BLaER1 (cell line): Measurements from ENCODE around the gene EGFLAM.

ENCODE experiments used
- H3K27ac ChIP-seq: shearing (Covaris generic); formaldehyde crosslinking; 2 replicates; pipeline ENCODE4 v1.8.1; 2022
- H3K27me3 ChIP-seq: shearing (Covaris generic); formaldehyde crosslinking; 2 replicates; pipeline ENCODE4 v1.8.1; 2022
- H3K36me3 ChIP-seq: shearing (Covaris generic); formaldehyde crosslinking; 2 replicates; pipeline ENCODE4 v1.8.1; 2022
- H3K4me1 ChIP-seq: shearing (Covaris generic); formaldehyde crosslinking; 2 replicates; pipeline ENCODE4 v1.8.1; 2022
- H3K4me2 ChIP-seq: shearing (Covaris generic); formaldehyde crosslinking; 2 replicates; pipeline ENCODE4 v1.8.1; 2022
- H3K4me3 ChIP-seq: shearing (Covaris generic); formaldehyde crosslinking; 2 replicates; pipeline ENCODE4 v1.8.1; 2022
- H3K9ac ChIP-seq: shearing (Covaris generic); formaldehyde crosslinking; 2 replicates; pipeline ENCODE4 v1.8.1; 2022
- H3K9me3 ChIP-seq: shearing (Covaris generic); formaldehyde crosslinking; 2 replicates; pipeline ENCODE4 v1.8.1; 2022
- H4K20me1 ChIP-seq: shearing (Covaris generic); formaldehyde crosslinking; 2 replicates; pipeline ENCODE4 v1.8.1; 2022
- Cebpa-rat ChIP-seq: shearing (Covaris generic); IDR thresholded peaks from 2 replicates; pipeline ENCODE4 v1.8.1; 2022

Gene EGFLAM

DNA sequence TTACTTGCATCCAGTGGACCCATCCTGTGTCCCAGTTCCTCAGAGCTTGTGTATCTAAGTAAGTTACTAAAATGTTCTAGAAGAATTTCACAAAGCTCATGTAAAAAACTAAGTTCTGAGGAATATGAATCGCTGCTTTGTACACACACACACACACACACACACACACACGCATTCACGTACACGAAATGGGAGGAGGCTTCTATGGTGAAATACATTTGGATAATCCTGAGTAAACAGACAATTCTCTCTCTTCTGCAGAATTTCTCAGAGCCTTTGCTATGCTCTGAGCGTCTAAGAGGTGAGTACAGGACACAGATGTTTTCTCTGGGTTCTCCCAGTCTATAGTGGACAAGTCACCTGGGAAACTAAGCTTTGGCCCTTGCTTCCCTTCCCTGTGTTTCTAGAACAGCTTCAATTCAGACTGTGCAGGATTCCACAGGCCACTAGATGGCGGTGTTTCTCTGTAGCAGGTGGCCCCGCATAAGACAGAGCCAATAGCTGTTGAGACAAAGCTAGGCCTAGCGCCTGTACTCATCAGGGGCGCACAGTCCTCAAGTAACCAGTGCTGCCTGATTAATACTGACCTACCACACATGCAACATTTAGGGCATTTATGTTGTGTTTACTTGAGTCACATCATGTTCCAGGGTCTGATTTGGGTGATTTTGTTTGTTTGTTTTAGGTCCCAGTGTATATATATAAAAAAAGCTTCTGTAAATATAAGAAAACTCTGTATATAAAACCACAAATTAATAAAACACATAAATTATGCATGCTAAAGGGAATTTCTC lies 183.3 kb downstream of the EGFLAM start:
- no peak for TF ChIP-seq Cebpa-rat
- no peaks in the 10 kb centered on the region for H3K9me3 ChIP-seq
- no peaks in the 10 kb centered on the region for H4K20me1 ChIP-seq
- H3K9ac ChIP-seq = no peak overlapping the region
- H3K4me1 ChIP-seq = peaks cover 6% of the 10 kb centered on the region; the same call in 1 of the 2 replicates
- H3K4me3 ChIP-seq = no peak overlapping the region
- no peak overlapping the region for H3K4me2 ChIP-seq
- no peaks in the 10 kb centered on the region for H3K27me3 ChIP-seq
- no peaks in the 10 kb centered on the region for H3K36me3 ChIP-seq
- no peak overlapping the region for H3K27ac ChIP-seq

DNA sequence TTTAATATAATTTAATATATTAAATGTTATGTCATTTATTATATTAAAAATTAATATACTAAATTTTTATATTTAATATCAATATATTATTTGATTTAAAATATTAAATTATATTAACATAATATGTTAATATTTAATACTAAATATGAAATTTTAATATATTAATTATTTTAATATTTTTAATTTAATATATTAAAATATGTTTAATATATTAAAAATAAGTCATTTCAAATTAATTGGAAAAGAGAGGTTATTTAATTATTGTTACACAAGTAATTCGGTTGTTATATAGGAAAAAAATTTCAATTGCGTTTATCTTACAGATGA lies 183.9 kb downstream of the EGFLAM start:
- no peak overlapping the region for H3K27ac ChIP-seq
- no peak overlapping the region for H3K4me2 ChIP-seq
- H3K4me1 ChIP-seq = peaks cover under 1% of the 10 kb centered on the region; the same call in 1 of the 2 replicates
- H3K4me3 ChIP-seq = no peak overlapping the region
- TF ChIP-seq Cebpa-rat = no peak
- H3K36me3 ChIP-seq = no peaks in the 10 kb centered on the region
- H4K20me1 ChIP-seq = no peaks in the 10 kb centered on the region
- H3K9me3 ChIP-seq = no peaks in the 10 kb centered on the region
- no peaks in the 10 kb centered on the region for H3K27me3 ChIP-seq
- H3K9ac ChIP-seq = no peak overlapping the region

DNA sequence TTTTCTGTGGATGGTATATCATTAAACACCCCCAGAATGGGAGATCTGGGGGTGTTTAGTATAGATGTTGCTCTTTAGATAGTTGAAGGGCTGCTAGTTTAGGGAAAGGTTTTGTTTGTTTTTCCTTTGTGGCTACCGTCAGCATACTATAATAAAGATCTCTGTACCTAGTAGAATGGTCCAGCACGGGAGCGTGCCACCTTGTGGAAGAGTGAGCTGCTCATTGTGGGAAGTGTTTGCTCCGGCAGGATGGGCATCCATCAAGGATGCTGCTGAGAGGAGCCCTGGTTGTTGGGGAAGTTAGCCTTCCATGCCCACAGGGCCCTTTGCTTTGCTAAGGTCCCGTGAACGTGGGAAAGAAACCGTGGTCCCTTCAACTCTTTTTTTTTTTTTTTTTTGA lies 185.0 kb downstream of the EGFLAM start:
- H4K20me1 ChIP-seq = no peaks in the 10 kb centered on the region
- TF ChIP-seq Cebpa-rat = no peak
- H3K27me3 ChIP-seq = no peaks in the 10 kb centered on the region
- no peak overlapping the region for H3K9ac ChIP-seq
- H3K4me1 ChIP-seq = peaks cover 7% of the 10 kb centered on the region
- H3K36me3 ChIP-seq = no peaks in the 10 kb centered on the region
- no peaks in the 10 kb centered on the region for H3K9me3 ChIP-seq
- H3K27ac ChIP-seq = no peak overlapping the region
- no peak overlapping the region for H3K4me2 ChIP-seq
- H3K4me3 ChIP-seq = no peak overlapping the region

DNA sequence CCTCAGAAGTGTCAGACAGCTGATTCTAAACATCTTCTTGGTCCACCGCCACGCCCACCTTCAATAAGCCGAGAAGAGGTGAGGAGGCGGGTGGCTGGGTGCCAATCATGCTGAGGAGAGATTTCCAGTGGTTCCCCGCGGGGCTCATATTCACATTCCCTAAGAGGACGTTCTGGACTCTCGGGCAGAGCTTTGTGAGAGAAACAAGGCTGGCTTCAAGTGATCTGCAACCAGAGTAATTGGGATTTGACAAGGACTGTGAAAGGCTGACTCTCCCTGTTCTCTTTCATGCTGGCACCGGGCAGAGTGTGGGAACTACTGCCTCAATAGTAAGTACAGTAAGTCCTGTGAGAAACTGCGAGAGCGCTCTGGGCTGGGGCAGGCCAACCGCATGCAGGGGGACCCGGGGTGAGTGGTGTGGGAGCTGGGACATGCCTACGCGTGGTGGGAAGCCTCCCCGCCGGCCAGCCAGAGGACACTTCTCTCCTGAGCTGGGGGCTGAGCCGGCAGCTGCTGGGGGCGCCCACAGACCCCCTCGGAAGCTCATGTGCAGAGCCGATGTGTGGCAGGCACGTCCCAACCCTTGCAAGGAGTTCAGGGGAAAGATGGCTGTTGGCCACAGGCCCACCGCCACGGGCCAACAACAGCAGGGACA lies 187.1 kb downstream of the EGFLAM start:
- Histone ChIP-seq H3K4me3 (no peak overlapping the region), H4K20me1 (no peaks in the 10 kb centered on the region), H3K9me3 (no peaks in the 10 kb centered on the region), H3K36me3 (no peaks in the 10 kb centered on the region), H3K4me2 (no peak overlapping the region), H3K27me3 (no peaks in the 10 kb centered on the region), H3K9ac (no peak overlapping the region), H3K4me1 (peaks cover 27% of the 10 kb centered on the region), H3K27ac (no peak overlapping the region)
- TF ChIP-seq Cebpa-rat = no peak

DNA sequence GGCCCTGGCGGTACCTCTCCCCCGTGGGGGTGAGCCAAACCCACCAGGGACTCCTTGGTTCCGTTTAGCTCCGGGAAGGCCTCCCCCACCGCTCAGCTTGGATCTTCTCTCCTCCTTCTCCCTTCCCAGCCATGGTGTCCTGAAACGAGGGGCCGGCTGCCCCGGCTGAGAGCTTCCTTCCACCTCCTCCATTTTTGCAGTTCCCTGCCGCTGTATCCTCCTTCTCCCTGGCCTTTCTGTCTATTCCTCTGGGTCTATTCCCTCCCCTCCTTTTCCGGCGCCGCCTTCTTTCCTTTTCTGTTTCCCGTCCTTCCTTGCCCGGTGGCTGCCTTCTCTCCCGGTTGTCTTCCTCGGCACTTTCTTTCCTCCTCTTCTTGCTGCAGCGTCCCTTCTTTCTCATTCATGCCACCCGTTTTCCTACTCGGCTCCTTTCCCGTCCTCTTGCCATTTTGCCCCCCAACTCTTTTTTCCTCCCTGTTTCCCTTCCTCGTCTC lies 187.7 kb downstream of the EGFLAM start:
- H3K4me1 ChIP-seq = peaks cover 33% of the 10 kb centered on the region
- TF ChIP-seq Cebpa-rat = no peak
- H3K4me2 ChIP-seq = no peak overlapping the region
- H3K4me3 ChIP-seq = no peak overlapping the region
- H3K27me3 ChIP-seq = no peaks in the 10 kb centered on the region
- H3K27ac ChIP-seq = no peak overlapping the region
- H3K9me3 ChIP-seq = no peaks in the 10 kb centered on the region
- no peak overlapping the region for H3K9ac ChIP-seq
- H3K36me3 ChIP-seq = no peaks in the 10 kb centered on the region
- H4K20me1 ChIP-seq = no peaks in the 10 kb centered on the region

DNA sequence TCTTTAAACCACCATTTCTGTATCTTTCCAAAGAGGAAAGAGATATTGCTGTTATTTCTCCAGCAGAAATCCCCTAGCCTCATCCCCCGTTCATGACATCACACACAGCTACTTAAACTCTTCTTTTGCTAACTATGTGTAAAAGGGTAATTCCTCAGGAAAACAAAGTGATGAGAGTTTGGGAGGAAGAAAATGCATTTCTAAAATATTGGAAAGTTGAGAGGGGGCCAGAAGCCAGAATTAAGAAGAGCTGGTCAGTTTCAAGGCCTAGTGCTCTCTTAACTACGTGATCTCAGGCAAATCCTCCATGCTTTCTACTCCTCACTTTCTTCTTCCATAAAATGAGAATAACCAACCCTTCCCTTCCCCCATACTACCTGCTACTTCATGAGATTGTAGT lies 188.7 kb downstream of the EGFLAM start:
- Histone ChIP-seq H4K20me1 (no peaks in the 10 kb centered on the region), H3K9me3 (no peaks in the 10 kb centered on the region), H3K4me2 (no peak overlapping the region), H3K4me3 (no peak overlapping the region), H3K9ac (no peak overlapping the region), H3K27ac (no peak overlapping the region), H3K4me1 (peaks cover 43% of the 10 kb centered on the region), H3K27me3 (peaks cover 1% of the 10 kb centered on the region; the same call in 1 of the 2 replicates), H3K36me3 (no peaks in the 10 kb centered on the region)
- no peak for TF ChIP-seq Cebpa-rat

DNA sequence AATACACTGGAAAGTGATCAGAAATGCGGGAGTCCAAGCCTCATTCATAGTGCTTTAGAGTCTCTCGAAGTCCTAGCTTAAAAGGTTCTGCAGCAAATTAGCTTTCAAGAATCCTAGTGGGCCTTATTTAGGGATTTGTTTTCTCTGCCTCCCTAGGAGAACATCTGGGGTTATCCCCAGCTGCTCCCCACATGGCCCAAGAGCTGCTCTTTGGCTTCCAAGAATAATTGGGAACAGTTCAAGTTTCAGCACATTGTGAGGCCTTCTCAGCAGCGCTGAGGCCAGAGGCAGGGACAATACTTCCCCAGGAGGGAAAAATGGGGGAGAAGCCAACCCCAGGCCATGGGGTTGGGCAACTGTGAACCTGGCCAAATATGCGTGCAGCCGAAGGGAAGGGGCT lies 189.4 kb downstream of the EGFLAM start:
- Histone ChIP-seq H3K4me2 (peak overlapping the region; percentile 46), H3K9me3 (no peaks in the 10 kb centered on the region), H4K20me1 (peaks cover 7% of the 10 kb centered on the region), H3K4me1 (peaks cover 50% of the 10 kb centered on the region), H3K9ac (no peak overlapping the region), H3K36me3 (no peaks in the 10 kb centered on the region), H3K27me3 (peaks cover 7% of the 10 kb centered on the region; the same call in 1 of the 2 replicates), H3K27ac (no peak overlapping the region), H3K4me3 (no peak overlapping the region)
- no peak for TF ChIP-seq Cebpa-rat

DNA sequence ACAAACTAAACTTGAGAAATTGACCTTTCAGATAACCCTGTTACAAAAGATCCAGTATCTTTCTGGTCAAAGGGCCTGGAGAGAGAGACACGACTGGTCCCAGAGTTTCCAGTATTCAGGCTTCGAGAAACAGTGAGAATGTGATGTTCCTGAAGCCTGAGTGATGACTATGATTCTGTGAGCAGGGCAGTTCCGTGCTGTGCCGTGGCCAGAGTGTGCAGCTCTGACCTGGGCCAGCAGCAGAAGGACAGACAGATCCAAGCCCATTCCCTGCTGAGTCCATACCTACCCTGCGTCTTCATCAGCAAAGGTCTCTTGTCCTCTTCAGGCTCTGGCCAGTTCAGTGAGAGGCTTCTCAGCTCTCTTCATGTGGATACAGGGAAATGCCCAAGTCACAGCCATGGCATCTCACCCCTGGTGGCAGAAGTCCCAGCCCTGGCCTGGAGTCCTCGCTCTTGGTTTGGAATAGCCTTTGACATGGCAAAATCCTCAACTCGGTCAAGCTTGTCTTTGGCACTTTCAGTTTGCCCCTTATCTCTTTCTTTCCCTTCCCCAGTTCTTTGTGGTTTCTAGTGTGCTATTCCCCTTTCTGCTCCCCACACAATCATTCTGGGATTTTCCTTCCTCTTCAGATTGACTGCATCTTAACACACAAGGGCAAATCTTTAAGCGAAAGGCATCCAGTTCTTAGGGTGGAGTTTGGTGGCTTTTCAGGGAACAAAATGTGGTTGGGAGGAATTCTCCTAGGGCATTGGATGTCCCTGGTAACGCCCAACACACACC lies 190.4 kb downstream of the EGFLAM start:
- no peak overlapping the region for H3K27ac ChIP-seq
- TF ChIP-seq Cebpa-rat = no peak
- H3K4me1 ChIP-seq = peaks cover 60% of the 10 kb centered on the region
- no peak overlapping the region for H3K9ac ChIP-seq
- peaks cover 14% of the 10 kb centered on the region for H4K20me1 ChIP-seq
- H3K4me3 ChIP-seq = no peak overlapping the region
- no peaks in the 10 kb centered on the region for H3K9me3 ChIP-seq
- H3K36me3 ChIP-seq = no peaks in the 10 kb centered on the region
- H3K4me2 ChIP-seq = peak overlapping the region; percentile 46
- H3K27me3 ChIP-seq = peaks cover 9% of the 10 kb centered on the region; the same call in 1 of the 2 replicates

DNA sequence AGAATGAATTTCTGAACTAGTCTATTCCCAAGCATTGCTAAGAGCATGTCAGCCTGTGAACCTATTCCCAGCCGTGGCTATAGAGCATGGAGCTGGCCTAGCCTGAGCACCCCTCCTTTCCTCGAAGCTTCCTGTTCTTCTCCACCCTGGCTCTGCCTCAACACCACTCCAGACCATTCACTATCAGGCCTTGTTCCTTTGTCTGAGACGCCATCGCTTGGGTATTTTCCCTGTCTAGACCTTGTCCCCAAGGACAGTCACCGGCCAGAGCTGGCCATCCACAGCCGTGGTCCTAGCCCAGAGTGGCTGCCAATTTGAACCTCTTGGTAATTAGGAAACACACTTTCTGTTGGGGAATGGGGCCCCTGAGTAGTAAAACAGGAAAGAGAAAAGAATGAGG lies 192.3 kb downstream of the EGFLAM start:
- H3K27ac ChIP-seq = no peak overlapping the region
- TF ChIP-seq Cebpa-rat = no peak
- H3K36me3 ChIP-seq = no peaks in the 10 kb centered on the region
- peaks cover 78% of the 10 kb centered on the region for H3K4me1 ChIP-seq
- peaks cover 14% of the 10 kb centered on the region; the same call in 1 of the 2 replicates for H3K27me3 ChIP-seq
- peak overlapping the region; percentile 90 for H3K4me2 ChIP-seq
- no peaks in the 10 kb centered on the region for H3K9me3 ChIP-seq
- no peak overlapping the region for H3K4me3 ChIP-seq
- peaks cover 22% of the 10 kb centered on the region for H4K20me1 ChIP-seq
- H3K9ac ChIP-seq = no peak overlapping the region
